Measurements from ENCODE around the gene GADD45B.
"Not testable (repeated sequence)": the region's sequence is repeated elsewhere in the genome, so short reads cannot be mapped to it uniquely, and the experiment has no call there.

The GADD45B gene

DNA sequence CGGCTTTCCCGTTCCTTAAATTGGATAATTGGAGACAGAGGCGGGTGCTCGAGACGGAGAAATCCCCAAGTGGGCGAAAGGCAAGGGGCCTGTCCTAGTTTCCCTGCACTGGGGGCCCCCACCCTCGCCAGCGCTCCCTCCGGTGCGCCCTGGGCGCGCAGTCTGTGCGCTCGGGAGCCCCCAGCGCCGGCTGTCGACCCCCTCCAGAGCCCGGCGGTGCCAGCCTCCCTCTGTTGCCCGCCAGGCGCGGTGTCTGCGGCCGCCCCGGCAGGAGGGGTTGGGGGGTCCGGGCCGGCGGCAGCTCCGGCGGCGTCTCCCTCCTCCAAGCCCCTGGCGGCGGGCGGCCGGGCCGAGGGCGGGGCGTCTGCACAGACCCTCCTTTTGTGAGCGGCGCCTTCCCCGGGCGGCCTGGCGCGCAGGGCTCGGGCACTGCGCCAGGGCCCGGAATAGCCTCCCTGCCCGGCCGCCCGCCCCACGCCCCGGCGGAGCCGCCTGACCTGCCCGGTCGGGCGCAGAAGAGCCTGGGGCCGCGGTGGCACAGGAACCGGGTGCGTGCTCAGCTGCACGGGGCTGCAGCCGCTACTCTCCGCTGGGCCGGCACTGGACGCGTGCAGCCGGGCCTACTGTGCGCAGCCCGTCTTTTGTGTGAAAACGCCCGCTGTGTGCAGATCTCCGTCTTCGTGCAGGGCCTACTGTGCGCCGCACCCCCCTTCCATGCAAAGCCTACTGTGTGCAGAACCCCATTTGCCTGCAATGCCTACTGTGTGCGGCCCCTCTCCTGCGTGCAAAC is 13.2 kb downstream of the GADD45B start:
- peak in 5 of 14 donors; percentile 7 to 49 (median 27) for DNase-seq

DNA sequence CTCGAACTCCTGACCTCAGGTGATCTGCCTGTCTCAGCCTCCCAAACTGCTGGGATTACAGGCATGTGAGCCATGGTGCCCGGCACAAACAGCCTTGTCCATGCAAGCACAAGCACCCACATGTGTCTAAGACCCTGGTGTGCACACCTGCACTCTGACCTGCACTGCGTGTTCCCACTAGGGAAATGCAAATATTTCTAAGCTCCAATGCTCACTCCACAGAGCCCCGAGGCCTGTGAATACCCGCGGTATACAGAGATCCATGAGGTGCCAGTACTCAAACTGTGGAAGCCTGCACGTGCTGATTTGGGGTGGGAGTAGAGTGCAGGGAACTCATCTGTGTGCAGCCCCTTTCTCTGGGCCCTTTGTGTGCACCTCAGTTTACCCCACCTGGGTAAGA is 14.7 kb downstream of the GADD45B start:
- DNase-seq, result no peak

DNA sequence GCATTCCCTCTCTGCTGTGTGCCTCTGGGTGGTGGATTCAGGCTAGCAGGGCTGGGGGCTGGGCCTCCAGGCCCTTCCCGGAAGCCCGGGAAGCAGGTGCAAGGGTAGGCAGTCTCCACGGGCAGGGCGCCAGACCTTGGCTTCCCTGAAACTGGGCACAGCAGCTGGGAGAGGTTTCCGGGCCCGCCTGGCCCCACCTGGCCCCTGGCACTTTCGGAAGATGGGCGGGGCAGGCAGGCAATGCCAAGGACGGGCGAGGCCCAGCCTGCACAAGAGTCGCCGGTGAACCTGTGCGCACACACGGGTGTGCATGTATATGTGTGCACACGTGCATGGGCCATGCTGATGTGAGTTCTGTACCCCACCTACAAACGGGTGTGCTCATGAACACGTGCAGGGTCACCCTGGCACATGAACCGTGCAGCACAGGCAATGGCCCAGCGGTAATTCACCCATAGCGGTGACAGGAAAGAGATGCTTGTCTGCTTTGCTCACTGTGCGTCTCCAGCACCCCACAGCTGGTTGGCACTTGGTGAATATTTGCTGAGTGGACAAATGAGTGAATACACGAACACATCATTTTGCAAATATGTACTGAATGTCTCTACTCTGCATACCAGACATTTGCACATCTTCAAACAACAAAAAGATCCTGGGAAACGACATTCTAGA is 15.3 kb downstream of the GADD45B start:
- DNase-seq, result no peak

- DNase-seq, result no peak
Measured at GRCh38 chr19:2492870-2493269, 16.9 kb downstream of the GADD45B start.

GRCh38 chr19:2493448-2493847 is 17.5 kb downstream of the GADD45B start:
- not testable (repeated sequence) for DNase-seq

- peak in 2 of 14 donors; percentile 27 to 41 for DNase-seq
Measured at GRCh38 chr19:2494084-2494446, 18.1 kb downstream of the GADD45B start.

DNA sequence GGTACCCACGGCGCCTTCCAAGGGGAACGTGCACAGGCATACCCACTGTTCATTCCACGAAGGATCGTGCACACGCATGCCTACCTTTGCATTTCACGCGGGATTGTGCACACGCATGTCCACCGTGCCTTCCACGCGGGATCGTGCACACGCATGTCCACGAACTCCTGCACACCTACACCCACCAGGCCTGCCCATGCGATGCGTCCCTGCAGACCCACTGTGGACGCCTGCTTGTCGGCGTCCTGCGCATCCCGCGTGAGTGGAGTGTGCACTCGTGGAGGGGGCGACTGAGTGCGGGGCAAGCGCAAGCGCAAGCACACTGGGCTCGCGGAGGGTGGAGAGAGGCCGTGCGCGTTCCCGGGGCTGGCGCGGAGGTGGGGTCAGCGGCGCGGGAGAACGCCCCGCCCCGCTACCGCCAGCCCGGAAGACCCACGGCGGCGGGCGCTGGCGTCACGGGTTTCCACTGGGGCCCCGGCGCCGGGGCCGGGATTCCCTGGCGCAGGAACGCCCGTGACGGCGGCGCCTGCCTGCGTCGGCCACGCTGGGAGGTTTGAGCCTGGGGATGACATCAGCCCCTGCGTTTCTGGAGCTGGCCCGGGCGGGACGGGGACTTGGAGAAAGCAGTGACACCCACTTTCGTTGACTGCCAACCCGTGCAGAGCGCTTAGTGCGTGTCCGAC is 18.7 kb downstream of the GADD45B start:
- peak in 12 of 14 donors; percentile 19 to 78 (median 47) for DNase-seq

DNA sequence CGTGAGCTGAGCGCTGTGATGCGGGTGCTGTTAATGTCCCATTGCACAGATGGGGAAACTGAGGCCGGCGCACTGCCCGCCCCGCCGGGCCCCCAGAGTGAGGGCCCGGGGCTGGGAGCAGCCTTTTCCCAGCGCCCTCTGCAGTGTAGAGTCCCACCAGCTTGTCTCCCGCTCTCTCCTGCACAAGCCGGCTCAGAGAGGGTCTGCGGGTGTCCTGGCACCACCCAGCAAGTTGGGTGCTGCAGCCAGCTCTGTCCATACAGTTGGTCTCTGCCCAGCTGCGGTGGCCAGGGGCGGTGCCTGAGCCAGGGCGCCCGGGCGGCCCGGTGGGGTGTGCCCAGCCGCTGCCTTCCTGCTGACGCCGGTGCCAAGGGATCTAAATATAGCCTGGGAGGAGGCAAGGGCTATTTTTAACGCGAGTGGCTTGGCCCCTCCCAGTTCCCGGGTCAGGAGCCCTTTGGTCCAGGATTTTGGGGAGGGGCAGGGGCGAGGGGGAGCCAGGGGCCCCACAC is 19.3 kb downstream of the GADD45B start:
- peak in 6 of 14 donors; percentile 10 to 56 (median 39) for DNase-seq

DNA sequence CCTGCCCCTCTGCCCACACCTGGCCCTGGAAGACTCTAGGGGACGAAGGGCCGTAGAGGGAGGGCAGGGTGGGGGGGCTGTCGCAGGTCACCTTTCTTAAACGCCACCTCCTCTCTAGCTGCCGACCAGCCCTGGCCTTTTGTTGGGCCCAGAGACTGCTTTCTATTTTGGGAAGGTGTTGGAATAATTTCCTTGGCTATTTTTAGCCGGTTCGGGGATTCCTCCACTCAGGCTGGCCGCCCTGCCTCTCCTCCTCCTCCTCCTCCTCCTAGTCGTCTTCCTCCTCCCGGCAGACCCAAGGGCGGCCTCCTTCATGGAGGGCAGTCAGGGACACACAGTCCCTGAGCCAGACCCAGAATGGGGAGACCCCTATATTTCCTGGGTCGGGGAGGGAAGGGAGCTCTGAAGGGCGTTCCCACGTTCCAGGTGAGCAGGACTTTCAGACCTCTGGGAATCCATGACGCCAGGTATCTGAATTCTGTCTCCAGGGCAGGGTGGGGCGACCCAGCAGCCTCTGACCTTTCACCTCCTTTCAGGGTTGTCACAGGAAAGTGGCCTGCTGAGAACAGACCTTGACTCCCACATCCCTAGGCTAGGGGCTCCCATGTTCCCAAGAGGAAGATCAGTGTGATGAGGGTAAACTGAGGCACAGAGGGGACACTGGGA is 19.9 kb downstream of the GADD45B start:
- peak in 2 of 14 donors; percentile 32 to 56 for DNase-seq

DNA sequence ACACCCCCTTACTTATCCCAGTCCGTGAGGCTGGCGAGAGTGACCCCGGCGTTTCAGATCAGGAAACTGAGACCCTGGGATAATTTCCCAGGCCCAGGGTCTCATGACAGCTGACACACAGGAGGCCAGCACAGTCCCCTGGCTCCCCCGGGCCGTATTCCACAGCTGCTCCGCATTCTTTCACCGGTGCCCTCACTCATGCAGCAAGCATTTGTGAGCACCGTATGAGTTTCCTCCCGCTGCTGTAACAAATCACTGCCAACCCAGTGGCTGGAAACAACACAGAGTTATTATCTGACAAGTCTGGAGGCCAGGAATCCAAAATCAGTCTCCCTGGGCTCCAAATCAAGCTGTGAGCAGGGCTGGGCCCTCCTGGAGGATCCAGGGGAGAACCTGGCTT is 21.3 kb downstream of the GADD45B start:
- DNase-seq, result no peak

DNA sequence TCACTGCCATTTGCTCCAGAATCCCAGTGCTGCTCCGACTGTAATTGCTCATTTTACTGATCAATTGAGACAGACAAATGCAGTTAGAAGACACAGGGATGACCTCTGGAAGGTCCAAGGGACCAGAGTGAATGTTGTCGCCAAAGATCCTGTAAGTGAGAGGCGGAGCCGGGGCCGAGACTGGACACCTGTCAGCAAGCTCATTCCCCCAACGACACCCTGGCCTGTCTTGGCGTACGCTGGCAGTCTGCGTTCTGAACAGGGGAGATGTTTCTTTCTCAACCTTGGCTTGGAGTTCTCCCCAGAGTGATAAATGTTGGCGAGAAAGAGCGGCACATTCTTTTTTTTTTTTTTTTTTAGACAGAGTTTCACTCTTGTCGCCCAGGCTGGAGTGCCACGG is 24.2 kb downstream of the GADD45B start:
- DNase-seq, result no peak

GRCh38 chr19:2500841-2501261 is 24.9 kb downstream of the GADD45B start:
- peak in 1 of 14 donors; percentile 38 for DNase-seq

- no peak for DNase-seq
Measured at GRCh38 chr19:2503521-2504109, 27.7 kb downstream of the GADD45B start.

DNA sequence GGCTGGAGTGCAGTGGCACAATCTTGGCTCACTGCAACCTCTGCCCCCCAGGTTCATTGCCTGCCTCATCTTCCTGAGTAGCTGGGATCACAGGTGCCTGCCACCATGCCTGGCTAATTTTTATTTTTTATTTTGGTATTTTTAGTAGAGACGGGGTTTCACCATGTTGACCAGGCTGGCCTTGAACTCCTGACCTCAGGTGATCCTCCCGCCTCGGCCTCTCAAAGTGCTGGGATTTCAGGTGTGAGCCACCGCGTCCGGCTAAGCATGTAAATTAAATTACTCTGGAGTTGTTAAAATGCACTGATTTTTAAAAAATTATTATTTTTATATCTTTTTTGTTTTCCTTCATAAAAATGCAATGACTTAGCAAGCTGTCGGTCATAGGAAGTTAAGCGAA is 30.7 kb downstream of the GADD45B start:
- not testable (repeated sequence) for DNase-seq

- peak in 1 of 14 donors; percentile 26 for DNase-seq
Measured at GRCh38 chr19:2507109-2507508, 31.2 kb downstream of the GADD45B start.

- no peak for DNase-seq
Measured at GRCh38 chr19:2509096-2509495, 33.2 kb downstream of the GADD45B start.

DNA sequence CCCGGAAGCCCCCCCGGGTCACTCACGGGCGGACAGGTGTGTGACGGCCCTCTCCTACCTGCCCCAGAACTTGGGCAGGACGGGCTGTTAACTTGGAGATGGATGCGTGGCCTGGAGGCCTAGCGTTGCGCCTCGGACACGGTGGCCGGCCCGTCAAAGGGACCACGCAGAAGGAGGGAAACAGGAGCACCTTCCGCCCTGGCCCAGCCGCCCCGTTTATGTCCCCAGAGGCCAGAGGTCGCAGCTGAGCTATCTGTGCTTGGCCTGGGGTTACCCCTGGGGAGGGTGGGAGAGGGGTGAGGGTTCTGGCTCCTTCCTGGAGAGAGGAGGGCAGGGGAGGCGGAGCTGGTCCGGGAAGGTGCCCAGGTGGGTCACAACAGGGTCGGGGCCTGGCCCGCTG is 35.6 kb downstream of the GADD45B start:
- DNase-seq, result no peak

DNA sequence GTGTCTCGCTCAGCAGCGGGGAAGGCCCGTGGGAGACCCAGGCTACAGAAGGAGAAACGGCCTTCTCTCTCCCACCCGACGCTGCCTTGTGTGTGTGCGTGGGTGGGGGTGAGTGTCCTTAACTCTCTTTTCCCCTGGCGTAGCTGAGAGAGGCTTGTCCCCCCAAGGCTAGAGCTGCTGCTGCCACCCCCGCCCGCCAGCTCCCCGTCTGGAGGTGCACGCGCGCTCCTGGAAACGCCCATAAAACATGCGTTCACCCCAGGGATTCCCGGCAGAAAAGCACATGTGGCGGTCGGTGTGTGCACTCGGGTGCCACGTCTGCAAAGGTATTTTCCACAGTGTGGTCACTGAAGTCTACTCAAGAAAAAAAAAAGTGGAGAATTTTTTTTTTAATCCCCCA is 36.1 kb downstream of the GADD45B start:
- DNase-seq, result no peak

DNA sequence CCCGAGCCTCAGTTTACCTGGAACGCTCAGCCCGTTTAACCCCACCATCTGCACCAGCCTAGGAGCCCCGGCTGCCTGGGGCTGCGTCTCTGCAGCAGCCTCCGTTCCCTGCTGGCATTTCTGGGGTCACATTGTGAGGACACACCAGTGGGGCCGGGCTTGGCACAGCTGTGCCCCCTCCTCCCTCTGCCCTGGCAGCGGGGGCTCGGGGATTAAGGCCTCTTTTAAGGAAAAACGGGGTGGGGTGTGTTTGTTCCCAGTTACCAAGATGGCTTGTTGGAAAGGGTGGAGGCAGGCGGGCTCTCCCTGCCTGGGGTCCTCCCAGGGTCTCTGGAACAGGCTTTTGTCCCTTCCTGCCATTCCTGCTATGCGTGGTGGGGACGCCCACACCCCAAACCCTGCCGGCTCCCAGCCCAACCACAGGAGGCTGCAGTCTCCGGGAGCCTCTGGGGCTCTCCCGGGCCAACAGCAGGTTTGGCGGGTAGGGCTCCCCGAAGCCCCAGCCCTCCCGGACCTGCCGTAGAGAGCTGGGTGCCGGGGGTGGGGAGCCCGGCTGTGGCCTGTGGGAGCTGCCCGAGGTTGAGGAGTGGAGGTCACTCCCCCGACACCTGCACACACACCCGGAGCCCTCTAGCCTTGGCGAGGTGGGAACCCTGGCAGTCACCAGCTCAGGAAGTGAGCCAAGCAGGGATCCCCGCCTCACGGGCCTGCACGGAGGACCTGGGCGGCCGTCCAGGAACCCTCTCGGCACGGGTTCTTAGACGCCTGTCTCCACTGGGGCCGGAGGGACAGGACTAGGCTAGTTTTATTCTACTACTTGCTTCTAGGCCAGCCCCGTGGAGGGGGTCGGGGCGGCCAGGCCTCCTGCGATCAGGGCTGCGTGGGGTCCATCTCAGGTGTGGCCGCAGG is 36.9 kb downstream of the GADD45B start:
- DNase-seq, result no peak

- DNase-seq, result no peak
Measured at GRCh38 chr19:2514981-2515518, 39.1 kb downstream of the GADD45B start.

GRCh38 chr19:2516727-2517126 is 40.8 kb downstream of the GADD45B start:
- no peak for DNase-seq

Data from C1 segment of cervical spinal cord (tissue), 14 donors.